Measurements from ENCODE around the gene TCEAL9.

- TF ChIP-seq, protein P1, sequence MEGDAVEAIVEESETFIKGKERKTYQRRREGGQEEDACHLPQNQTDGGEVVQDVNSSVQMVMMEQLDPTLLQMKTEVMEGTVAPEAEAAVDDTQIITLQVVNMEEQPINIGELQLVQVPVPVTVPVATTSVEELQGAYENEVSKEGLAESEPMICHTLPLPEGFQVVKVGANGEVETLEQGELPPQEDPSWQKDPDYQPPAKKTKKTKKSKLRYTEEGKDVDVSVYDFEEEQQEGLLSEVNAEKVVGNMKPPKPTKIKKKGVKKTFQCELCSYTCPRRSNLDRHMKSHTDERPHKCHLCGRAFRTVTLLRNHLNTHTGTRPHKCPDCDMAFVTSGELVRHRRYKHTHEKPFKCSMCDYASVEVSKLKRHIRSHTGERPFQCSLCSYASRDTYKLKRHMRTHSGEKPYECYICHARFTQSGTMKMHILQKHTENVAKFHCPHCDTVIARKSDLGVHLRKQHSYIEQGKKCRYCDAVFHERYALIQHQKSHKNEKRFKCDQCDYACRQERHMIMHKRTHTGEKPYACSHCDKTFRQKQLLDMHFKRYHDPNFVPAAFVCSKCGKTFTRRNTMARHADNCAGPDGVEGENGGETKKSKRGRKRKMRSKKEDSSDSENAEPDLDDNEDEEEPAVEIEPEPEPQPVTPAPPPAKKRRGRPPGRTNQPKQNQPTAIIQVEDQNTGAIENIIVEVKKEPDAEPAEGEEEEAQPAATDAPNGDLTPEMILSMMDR (IDR thresholded peaks at IDR 0.05) = no peak
- TF ChIP-seq EZH2phosphoT487 (IDR thresholded peaks at IDR 0.05) = no peak
Observed at GRCh38 chrX:103393487-103393886, 37.2 kb downstream of the TCEAL9 start.
